M059J (cell line): ENCODE measurements around the gene POLR1F. TPM values are rescaled to one million over a fixed set of nuclear protein-coding genes. Genes with fewer than 3 reads are reported as not detected.
"Not testable (repeated sequence)": the region's sequence is repeated elsewhere in the genome, so short reads cannot be mapped to it uniquely, and the experiment has no call there.

Experiments used
- DNase-seq: peaks from one replicate; pipeline ENCODE4 v3.0.0-alpha.2; 2012; ENCODE audit warnings: low read depth
- total RNA-seq: library from RNA; depleted of rRNA; stranded (reverse); fragments of >200 nt; shearing (Covaris generic); gene quantifications from 2 replicates; pipeline ENCODE4 v1.2.3, GENCODE V29; 2014; rRNA removed

POLR1F gene
- 25.1 and 27.3 TPM in 2 replicates for total RNA-seq

- DNase-seq = peak; percentile 94
Measured at GRCh38 chr7:19708397-19709248, at the start of gene POLR1F. Gene POLR1F, minus strand, starts transcription at chr7:19709037. Its CDS starts 21 bp downstream, at chr7:19709016.

GRCh38 chr7:19754521-19755116, 45.8 kb upstream of the POLR1F start:
- DNase-seq = peak; percentile 65

GRCh38 chr7:19752020-19752419, 43.2 kb upstream of the POLR1F start:
- DNase-seq = no peak

GRCh38 chr7:19749658-19750057, 40.8 kb upstream of the POLR1F start:
- peak; percentile 52 for DNase-seq

GRCh38 chr7:19747740-19748339, 39.0 kb upstream of the POLR1F start:
- peak; percentile 56 for DNase-seq

- no peak for DNase-seq
Measured at GRCh38 chr7:19744075-19744474, 35.2 kb upstream of the POLR1F start.

GRCh38 chr7:19728716-19729115, 19.9 kb upstream of the POLR1F start:
- no peak for DNase-seq

- DNase-seq = no peak
Measured at GRCh38 chr7:19725770-19726169, 16.9 kb upstream of the POLR1F start.

GRCh38 chr7:19715499-19715898, 6.7 kb upstream of the POLR1F start:
- no peak for DNase-seq

GRCh38 chr7:19713676-19714075, 4.8 kb upstream of the POLR1F start:
- DNase-seq = peak; percentile 61

- no peak for DNase-seq
Measured at GRCh38 chr7:19709249-19709578, 377 bp upstream of the POLR1F start.

GRCh38 chr7:19707240-19707639, 1.6 kb downstream of the POLR1F start:
- DNase-seq = peak; percentile 12

GRCh38 chr7:19705663-19706062, 3.2 kb downstream of the POLR1F start:
- no peak for DNase-seq

- DNase-seq = no peak
Measured at GRCh38 chr7:19701471-19701870, 7.4 kb downstream of the POLR1F start.

GRCh38 chr7:19700936-19701335, 7.9 kb downstream of the POLR1F start:
- DNase-seq = no peak

- DNase-seq = no peak
Measured at GRCh38 chr7:19698331-19698730, 10.5 kb downstream of the POLR1F start.

- no peak for DNase-seq
Measured at GRCh38 chr7:19696926-19697325, 11.9 kb downstream of the POLR1F start.

GRCh38 chr7:19692111-19692828, 16.6 kb downstream of the POLR1F start:
- DNase-seq = no peak

- peak; percentile 46 for DNase-seq
Measured at GRCh38 chr7:19690736-19691135, 18.1 kb downstream of the POLR1F start.

- not testable (repeated sequence) for DNase-seq
Measured at GRCh38 chr7:19689130-19689529, 19.7 kb downstream of the POLR1F start.

- no peak for DNase-seq
Measured at GRCh38 chr7:19681596-19681995, 27.2 kb downstream of the POLR1F start.

- peak; percentile 39 for DNase-seq
Measured at GRCh38 chr7:19677180-19677579, 31.7 kb downstream of the POLR1F start.
